Upper lobe of left lung (tissue), 4 donors: Measurements from ENCODE around the gene TAPBPL.

Experiments
- CTCF ChIP-seq, 6 experiments: fragments of 450-650 bp in 4 of 6; fragments of 200-600 bp in 2 of 6; sonication (generic) in 2 of 6; IDR thresholded peaks; one replicate each; pipeline ENCODE4 v1.5.1; 2016 to 2019; ENCODE audit warnings: antibody characterized with exemption in 6 of 6
- EP300 ChIP-seq, 4 donors: sonication (generic); formaldehyde crosslinking; IDR thresholded peaks; one replicate each; pipeline ENCODE4 v1.5.1; 2017; ENCODE audit warnings: antibody characterized with exemption in 4 of 4, control low read depth in 2 of 4
- POLR2A ChIP-seq, 4 donors: fragments of 450-650 bp; IDR thresholded peaks; one replicate each; pipeline ENCODE4 v1.5.1; 2016 to 2017; ENCODE audit warnings: antibody characterized with exemption in 4 of 4, mild to moderate bottlenecking in 2 of 4
- POLR2AphosphoS5 ChIP-seq, 2 donors: sonication (generic); formaldehyde crosslinking; IDR thresholded peaks; one replicate each; pipeline ENCODE4 v1.5.1; 2017; ENCODE audit warnings: antibody characterized with exemption in 2 of 2

GRCh38 chr12:6404390-6404789 is 47.5 kb upstream of the TAPBPL start:
- TF ChIP-seq CTCF (IDR thresholded peaks at IDR 0.05) (no peak), EP300 (IDR thresholded peaks at IDR 0.05) (no peak), POLR2AphosphoS5 (IDR thresholded peaks at IDR 0.05) (no peak), POLR2A (IDR thresholded peaks at IDR 0.05) (no peak)
